Stomach (tissue), 4 donors: ENCODE measurements around the gene ZNF74.
"Not testable (repeated sequence)": the region's sequence is repeated elsewhere in the genome, so short reads cannot be mapped to it uniquely, and the experiment has no call there.

Experiments
- CTCF ChIP-seq, 7 experiments: fragments of 450-650 bp in 4 of 7; fragments of 200-600 bp in 3 of 7; sonication (generic) in 3 of 7; IDR thresholded peaks; one replicate each; pipeline ENCODE4 v1.5.1; 2016 to 2019; ENCODE audit warnings: antibody characterized with exemption in 7 of 7, control low read depth in 2 of 7, mild to moderate bottlenecking in 1 of 7
- EP300 ChIP-seq: sonication (generic); formaldehyde crosslinking; IDR thresholded peaks from one replicate; pipeline ENCODE4 v1.6.1; 2017; ENCODE audit warnings: antibody characterized with exemption
- POLR2A ChIP-seq, 4 donors: fragments of 450-650 bp; IDR thresholded peaks; one replicate each; pipeline ENCODE4 v1.6.1; 2016; ENCODE audit warnings: antibody characterized with exemption in 4 of 4, control low read depth in 2 of 4, mild to moderate bottlenecking in 1 of 4, moderate library complexity in 1 of 4
- POLR2AphosphoS5 ChIP-seq, 3 donors: sonication (generic); formaldehyde crosslinking; IDR thresholded peaks; one replicate each; pipeline ENCODE4 v1.6.1; 2016; ENCODE audit warnings: antibody characterized with exemption in 3 of 3

GRCh38 chr22:20360261-20360660 lies 33.7 kb upstream of the ZNF74 start:
- TF ChIP-seq CTCF (IDR thresholded peaks at IDR 0.05); POLR2A (IDR thresholded peaks at IDR 0.05); POLR2AphosphoS5 (IDR thresholded peaks at IDR 0.05); EP300: not testable (repeated sequence)
